ENCODE data around the gene PPP1R3D.

PPP1R3D gene

DNA sequence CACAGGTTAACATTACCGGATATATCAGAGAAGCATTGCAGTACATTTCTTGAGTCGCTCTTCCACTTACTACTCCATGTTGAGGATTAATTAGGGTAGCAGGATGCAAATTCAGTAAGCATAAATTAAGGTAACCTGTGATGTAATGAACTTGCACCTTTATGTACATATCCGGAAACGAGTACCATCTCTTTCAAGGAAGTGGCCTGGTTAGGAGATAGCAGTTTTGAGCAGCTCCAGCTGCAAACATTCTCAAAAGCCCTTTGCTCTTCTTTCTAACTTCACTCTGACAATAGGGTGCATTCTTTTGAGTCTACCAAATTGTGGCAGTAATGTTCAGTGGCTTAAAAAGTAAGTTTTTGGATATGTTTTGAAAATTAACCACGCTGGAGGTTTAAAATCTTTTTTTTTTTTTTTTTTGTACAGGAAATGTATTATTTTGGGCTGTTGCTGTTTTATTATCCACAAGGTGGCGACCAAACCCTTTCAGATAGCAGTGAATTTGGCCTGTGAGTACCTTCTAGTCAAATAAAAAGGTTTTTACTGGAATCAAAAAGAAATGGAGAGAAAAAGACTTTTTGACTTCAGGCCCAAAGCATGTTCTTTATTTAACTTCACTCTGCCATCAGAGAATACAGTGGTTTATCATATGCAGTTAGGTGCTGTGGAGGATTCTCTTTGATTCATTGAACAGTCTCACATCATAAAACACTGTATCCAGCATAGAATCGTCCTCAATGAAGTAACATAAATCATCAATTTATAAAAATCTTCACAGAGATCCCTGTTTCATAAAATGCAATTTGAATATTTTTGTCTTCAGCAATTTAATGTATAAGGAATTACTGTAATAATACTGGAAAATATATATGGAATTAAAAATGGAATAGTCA lies 9.0 kb upstream of the PPP1R3D start:
- no peak for DNase-seq (ENCODE audit: low read depth)

- DNase-seq (ENCODE audit: low read depth) = no peak
Measured at GRCh38 chr20:59948212-59948611, 8.1 kb upstream of the PPP1R3D start.

- no peak for DNase-seq (ENCODE audit: low read depth)
Measured at GRCh38 chr20:59947376-59947775, 7.3 kb upstream of the PPP1R3D start.

DNA sequence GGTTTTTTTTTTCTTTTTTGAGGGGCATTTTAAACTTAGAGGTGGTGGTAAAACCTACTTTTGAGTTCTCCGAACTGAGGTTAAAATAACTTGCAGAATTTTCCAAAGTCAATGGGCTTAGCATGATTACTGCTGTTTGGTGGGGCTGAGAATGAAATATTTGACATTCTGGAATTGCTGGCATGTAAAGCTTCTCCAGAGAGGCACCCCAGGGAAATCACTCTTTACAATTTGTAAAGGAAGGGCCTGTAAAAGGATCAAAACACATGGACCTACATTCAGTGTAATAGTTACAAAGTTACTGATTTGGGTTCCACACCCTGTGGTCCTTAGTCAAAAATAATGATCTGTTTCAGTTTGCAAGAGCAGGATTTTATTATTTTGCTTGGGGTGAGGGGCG lies 5.6 kb upstream of the PPP1R3D start:
- DNase-seq (ENCODE audit: low read depth) = no peak

- DNase-seq (ENCODE audit: low read depth) = no peak
Measured at GRCh38 chr20:59945175-59945574, 5.1 kb upstream of the PPP1R3D start.

GRCh38 chr20:59944726-59945125 lies 4.6 kb upstream of the PPP1R3D start:
- no peak for DNase-seq (ENCODE audit: low read depth)

- no peak for DNase-seq (ENCODE audit: low read depth)
Measured at GRCh38 chr20:59942245-59942644, 2.1 kb upstream of the PPP1R3D start.

DNA sequence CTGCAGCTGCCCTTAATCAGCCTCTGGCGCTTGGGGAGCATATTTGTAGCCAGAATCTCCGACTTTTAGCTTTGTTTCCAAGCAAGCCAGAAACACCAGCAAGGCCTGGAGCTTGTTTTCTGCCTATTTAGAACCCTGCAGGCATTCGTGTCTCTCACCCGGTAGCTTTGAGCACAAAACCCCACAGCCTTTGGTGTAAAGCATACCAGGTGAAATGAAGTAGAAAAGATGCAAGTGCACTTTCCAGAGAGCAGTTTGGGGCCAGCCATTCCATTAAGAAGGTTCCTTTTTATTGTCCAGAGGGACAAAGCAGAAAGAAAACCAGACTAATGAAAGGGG lies 820 bp upstream of the PPP1R3D start:
- DNase-seq (ENCODE audit: low read depth) = no peak

DNA sequence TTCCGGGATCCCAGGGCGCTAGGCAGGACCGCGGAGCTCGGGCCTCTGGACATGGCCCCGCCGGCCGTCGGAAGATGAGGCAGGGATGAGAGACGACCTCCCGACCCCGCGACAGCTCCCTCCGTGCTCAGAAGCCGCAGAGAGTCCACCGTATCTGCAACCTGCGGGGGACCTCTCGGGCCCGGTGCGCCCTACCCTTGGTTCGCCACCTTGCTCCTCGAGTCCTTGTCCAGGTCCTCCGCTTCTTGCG lies 301 bp downstream of the PPP1R3D start:
- DNase-seq (ENCODE audit: low read depth) = no peak

DNA sequence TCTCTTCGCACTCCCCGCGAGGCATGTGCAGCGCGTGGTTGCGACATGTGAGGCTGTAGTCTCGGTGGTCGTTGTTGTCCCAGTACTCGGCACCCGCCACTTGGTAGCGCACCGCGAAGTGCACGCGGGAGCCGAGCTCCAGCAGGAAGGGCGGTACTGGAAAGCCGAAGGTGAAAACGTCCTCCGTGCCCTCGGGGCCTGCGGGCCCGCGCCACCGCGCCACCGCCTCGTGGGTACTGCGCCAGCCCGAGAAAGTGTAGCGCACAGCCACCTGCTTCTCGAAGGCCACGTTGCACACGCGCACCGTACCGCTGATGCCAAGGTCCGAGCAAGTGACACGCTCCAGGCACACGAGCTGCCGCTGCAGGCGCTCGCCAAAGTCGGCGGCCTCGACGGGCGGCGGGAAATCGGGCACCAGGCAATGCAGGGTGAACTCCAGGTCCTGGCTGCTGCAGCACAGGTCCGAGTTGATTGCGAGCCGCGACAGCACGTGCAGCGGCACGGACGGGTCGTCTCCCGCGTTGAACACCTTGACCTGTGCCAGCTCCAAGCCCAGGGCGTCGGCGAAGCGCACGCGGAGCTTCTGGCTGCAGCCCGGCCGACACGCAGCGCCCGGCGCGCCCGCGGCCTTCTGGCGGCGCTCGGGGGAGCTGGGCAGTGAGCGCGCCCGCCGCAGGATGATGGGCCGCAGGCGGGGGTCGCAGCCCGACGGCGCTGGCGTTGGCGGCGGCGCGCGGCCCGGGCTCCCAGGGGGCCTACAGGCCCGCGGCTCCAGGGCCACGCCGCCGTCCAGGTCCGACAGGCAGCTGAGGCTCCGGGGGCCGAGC lies 840 bp downstream of the PPP1R3D start:
- no peak for DNase-seq (ENCODE audit: low read depth)

GRCh38 chr20:59938696-59939051 lies 1.4 kb downstream of the PPP1R3D start:
- DNase-seq (ENCODE audit: low read depth) = no peak

DNA sequence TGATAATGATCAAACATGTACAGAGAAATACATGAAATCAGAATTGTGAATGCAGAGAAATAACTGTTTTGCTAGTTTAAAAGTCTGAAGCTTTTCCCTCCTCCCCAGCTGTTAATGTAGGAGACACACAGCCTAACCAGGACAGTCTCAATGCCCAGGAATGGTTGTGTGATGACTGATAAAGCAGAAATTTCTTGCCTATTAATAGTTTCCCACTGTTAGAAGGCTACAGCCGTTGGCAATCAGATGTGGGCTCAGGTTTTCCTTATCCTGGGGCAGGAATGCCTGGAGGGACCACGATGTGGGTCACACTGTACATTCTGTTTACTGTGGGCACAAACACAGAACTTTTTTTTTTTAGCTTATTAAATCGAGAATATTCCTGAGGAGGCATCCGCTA lies 1.9 kb downstream of the PPP1R3D start:
- no peak for DNase-seq (ENCODE audit: low read depth)

GRCh38 chr20:59937150-59937549 lies 3.0 kb downstream of the PPP1R3D start:
- no peak for DNase-seq (ENCODE audit: low read depth)

- DNase-seq (ENCODE audit: low read depth) = no peak
Measured at GRCh38 chr20:59936409-59936808, 3.7 kb downstream of the PPP1R3D start.

DNA sequence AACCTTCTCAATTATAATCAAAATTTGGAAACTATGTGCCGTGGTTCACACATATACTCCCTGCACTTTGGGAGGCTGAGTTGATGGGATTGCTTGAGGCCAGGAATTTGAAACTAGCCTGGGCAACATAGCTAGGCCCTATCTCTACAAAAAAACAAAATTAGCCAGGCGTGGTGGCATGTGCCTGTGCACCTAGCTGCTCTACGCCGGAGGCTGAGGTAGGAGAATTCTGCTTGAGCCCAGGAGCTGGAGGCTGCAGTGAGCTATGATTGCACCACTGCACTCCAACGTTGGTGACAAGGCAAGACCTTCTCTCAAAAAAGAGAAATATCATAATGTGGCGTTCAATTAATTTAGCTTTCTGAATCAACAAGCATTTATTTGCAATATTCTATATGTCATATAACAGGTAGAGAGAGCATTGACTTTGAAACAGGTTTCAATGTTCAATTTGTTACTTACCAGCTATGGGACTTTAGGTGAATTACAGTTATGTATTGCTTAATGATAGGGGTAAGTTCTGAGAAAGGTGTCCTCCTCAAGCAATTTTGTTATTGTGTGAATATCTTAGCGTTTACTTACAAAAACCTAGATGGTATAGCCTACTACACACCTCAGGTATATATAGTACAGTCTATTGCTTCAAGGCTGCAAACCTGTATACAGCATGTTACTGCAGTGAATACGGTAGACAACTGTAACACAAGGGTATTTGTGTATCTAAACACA lies 4.5 kb downstream of the PPP1R3D start:
- DNase-seq (ENCODE audit: low read depth) = no peak

- DNase-seq (ENCODE audit: low read depth) = peak; percentile 57
Measured at GRCh38 chr20:59933849-59934585, 6.1 kb downstream of the PPP1R3D start.

- peak; percentile 33 for DNase-seq (ENCODE audit: low read depth)
Measured at GRCh38 chr20:59933296-59933848, 6.7 kb downstream of the PPP1R3D start, which contains the start of gene SYCP2. Gene SYCP2, minus strand, starts transcription at chr20:59933637. Its CDS starts 11,224 bp downstream, at chr20:59922413.

DNA sequence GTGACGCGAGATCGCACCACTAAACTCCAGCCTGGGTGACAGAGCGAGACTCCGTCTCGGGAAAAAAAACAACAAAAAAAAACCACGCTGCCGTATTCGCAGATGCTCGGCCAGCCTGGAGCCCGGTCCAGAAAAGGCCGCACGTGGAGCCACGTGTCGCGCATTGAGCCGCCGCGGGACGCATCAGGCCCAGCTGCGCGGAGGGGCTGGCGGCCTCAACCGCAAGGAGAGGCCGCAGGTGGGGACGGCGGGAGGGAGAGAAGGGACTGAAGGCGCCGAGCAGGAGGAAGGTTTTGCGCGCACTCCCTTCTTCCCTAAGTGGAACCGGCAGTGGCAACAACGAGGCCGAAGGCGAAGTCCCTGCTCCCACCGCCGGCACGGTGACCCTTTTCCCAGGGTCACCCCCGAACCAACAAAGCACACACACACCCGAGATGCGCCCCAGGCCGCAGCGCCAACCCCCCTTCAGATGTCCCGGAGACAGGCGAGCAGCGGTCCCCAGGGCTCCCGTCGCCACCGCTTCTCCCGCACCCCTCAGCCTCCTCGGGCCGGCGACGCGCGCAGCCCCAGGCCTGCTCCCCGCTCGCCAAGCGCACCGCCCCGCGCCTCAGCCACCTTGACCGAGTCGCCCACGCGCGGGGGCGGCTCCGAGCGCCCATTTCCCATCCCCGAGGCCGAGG lies 7.3 kb downstream of the PPP1R3D start:
- DNase-seq (ENCODE audit: low read depth) = no peak

DNA sequence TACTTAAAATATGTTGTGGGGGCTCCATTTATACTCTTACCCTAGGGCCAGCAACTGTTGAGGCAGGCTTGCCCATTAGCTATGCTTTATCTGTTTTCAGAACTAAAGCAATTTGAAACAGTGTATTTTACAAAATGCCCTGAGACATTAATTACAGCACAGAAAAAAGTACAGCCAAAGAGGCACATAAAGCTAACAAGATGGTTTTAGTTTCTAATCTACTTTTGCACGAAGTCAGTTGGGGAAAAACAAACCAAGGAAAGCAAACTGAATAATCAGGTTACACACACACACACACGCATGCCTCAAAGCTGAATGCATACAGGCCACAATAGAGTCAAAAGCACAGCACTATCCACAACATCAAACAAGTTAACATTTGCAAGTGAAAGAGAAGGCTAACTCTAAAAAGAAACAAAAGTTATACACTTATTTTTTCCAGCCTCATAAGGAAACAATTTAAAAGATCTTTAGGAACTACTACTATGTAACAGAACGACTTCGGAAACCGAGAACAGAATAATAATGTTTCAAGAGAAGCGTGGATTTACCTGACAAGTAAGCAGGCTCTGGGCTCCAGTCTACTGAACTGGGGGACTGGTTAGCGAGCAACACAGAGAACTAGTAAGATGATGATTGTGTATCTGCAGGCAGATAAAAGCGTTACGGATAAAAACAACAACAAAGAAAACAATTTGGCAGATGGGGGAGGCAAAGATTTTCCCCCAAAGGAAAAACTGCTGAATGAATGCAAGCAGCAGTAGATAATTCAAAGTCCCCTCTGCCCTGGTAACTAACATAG lies 8.4 kb downstream of the PPP1R3D start:
- DNase-seq (ENCODE audit: low read depth) = no peak

GRCh38 chr20:59925899-59926298 lies 14.2 kb downstream of the PPP1R3D start:
- no peak for DNase-seq (ENCODE audit: low read depth)

All from stimulated activated CD8-positive, alpha-beta memory T cell treated with anti-CD3 and anti-CD28 coated beads, Interleukin-12 subunit alpha, Interleukin-12 subunit beta, amount 100 ng/mL, for 1 hour (primary cell).